Stromal cell of bone marrow (primary cell): Measurements from ENCODE around the gene AP2A2.

Experiments used
- DNase-seq: peaks from one replicate; pipeline ENCODE4 v3.0.0-alpha.2; 2012; ENCODE audit warnings: low read depth

The AP2A2 gene

GRCh38 chr11:898540-899190, 27.0 kb upstream of the AP2A2 start:
- no peak for DNase-seq

- DNase-seq, result no peak
Observed at GRCh38 chr11:899724-900123, 25.9 kb upstream of the AP2A2 start.

GRCh38 chr11:900545-900944, 25.1 kb upstream of the AP2A2 start:
- DNase-seq, result no peak

- no peak for DNase-seq
Observed at GRCh38 chr11:901452-902061, 24.1 kb upstream of the AP2A2 start.

- no peak for DNase-seq
Observed at GRCh38 chr11:904380-904779, 21.3 kb upstream of the AP2A2 start.

- DNase-seq, result no peak
Observed at GRCh38 chr11:905952-906351, 19.7 kb upstream of the AP2A2 start.

- no peak for DNase-seq
Observed at GRCh38 chr11:907668-908067, 18.0 kb upstream of the AP2A2 start.

GRCh38 chr11:908273-908672, 17.4 kb upstream of the AP2A2 start:
- DNase-seq, result no peak

- no peak for DNase-seq
Observed at GRCh38 chr11:909406-909805, 16.3 kb upstream of the AP2A2 start.

- no peak for DNase-seq
Observed at GRCh38 chr11:910044-910588, 15.6 kb upstream of the AP2A2 start.

- DNase-seq, result peak; percentile 70
Observed at GRCh38 chr11:910589-911030, 15.1 kb upstream of the AP2A2 start, which contains the start of gene CHID1. Gene CHID1, minus strand, starts transcription at chr11:910810. Its CDS starts 5,994 bp downstream, at chr11:904816.

GRCh38 chr11:911031-911889, 14.4 kb upstream of the AP2A2 start:
- no peak for DNase-seq

- DNase-seq, result no peak
Observed at GRCh38 chr11:911890-912219, 13.8 kb upstream of the AP2A2 start.

- DNase-seq, result no peak
Observed at GRCh38 chr11:912266-912665, 13.4 kb upstream of the AP2A2 start.

- no peak for DNase-seq
Observed at GRCh38 chr11:913043-913442, 12.6 kb upstream of the AP2A2 start.

GRCh38 chr11:914204-914603, 11.5 kb upstream of the AP2A2 start:
- DNase-seq, result no peak

GRCh38 chr11:914747-915501, 10.7 kb upstream of the AP2A2 start:
- DNase-seq, result no peak

GRCh38 chr11:917426-917825, 8.2 kb upstream of the AP2A2 start:
- DNase-seq, result no peak

GRCh38 chr11:921921-922678, 3.6 kb upstream of the AP2A2 start:
- no peak for DNase-seq

GRCh38 chr11:923691-924405, 1.8 kb upstream of the AP2A2 start:
- DNase-seq, result no peak
